Lower leg skin (tissue), 3 donors: ENCODE results near the gene SLK.

Experiments
- CTCF ChIP-seq, 3 donors: fragments of 450-650 bp; IDR thresholded peaks; one replicate each; pipeline ENCODE4 v1.5.1; 2016; ENCODE audit warnings: antibody characterized with exemption in 3 of 3, mild to moderate bottlenecking in 3 of 3, moderate library complexity in 2 of 3
- POLR2A ChIP-seq, 2 donors: fragments of 450-650 bp; IDR thresholded peaks; one replicate each; pipeline ENCODE4 v1.6.1; 2016 to 2017; ENCODE audit warnings: antibody characterized with exemption in 2 of 2, mild to moderate bottlenecking in 1 of 2, moderate library complexity in 1 of 2

DNA sequence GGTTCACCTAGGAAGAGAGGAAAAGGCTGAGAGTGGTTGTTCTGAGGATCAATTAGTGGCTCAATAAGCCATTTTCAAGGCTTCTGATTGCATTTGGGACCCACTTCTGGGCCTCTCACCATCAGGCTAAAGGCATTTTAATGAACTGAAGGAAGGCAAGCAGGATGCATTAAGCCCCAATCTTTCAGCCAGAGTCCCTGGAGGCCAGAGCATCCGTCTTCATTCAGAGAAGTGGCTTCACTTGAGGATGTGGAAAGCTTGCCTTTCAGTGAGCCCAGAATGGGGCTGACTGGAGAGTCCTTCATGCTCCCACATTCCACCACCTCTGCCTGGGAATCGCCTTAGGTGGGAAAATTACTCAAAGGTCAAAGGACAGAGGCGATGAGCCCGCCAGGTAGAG is 76.9 kb downstream of the SLK start:
- TF ChIP-seq POLR2A (IDR thresholded peaks at IDR 0.05) (no peak), CTCF (IDR thresholded peaks at IDR 0.05) (no peak)
